ENCODE measurements around the gene APOBEC3H. TPM values are rescaled to one million over a fixed set of nuclear protein-coding genes. Genes with fewer than 3 reads are reported as not detected.

APOBEC3H gene
- total RNA-seq, 1 experiment from 2014 or later: not detected

GRCh38 chr22:39132281-39132680, 35.2 kb downstream of the APOBEC3H start:
- no peak overlapping the region for H3K27ac Mint-ChIP-seq (ENCODE audit: unreplicated experiment)
- H3K4me3 ChIP-seq (ENCODE audit: low read depth, low read length): no peak overlapping the region
- no peaks in the 10 kb centered on the region for H3K36me3 ChIP-seq (ENCODE audit: control insufficient read depth, insufficient read depth, low read length)
- no peak overlapping the region for H3K4me3 Mint-ChIP-seq (ENCODE audit: unreplicated experiment)
- TF ChIP-seq CTCF (IDR thresholded peaks at IDR 0.05; ENCODE audit: insufficient read depth in 1 of 2, low read depth in 1 of 2, low read length in 1 of 2, severe bottlenecking in 1 of 2, unreplicated experiment in 1 of 2): no peak
- DNase-seq: no peak
- no peaks in the 10 kb centered on the region for H3K36me3 Mint-ChIP-seq (ENCODE audit: insufficient read depth, unreplicated experiment)
- H3K9me3 Mint-ChIP-seq (ENCODE audit: unreplicated experiment): no peaks in the 10 kb centered on the region
- ChIA-PET CTCF (interaction anchor here (0.5 kb wide), 1 partner anchor 204 kb away, joined by 7 read pairs; no protein-coding TSS in a partner anchor), POLR2A (no interaction called here)
- H3K27me3 Mint-ChIP-seq (ENCODE audit: insufficient read depth, unreplicated experiment): no peaks in the 10 kb centered on the region
- H3K9me3 ChIP-seq: no peaks in the 10 kb centered on the region
- peaks cover 16% of the 10 kb centered on the region for H3K4me1 Mint-ChIP-seq (ENCODE audit: low read depth, unreplicated experiment)
- no TSS peak for BruUV-seq (replicated peaks)
- intact Hi-C loops (cut with micrococcal nuclease; ENCODE audit: unreplicated experiment): no loop called here
- H3K27me3 ChIP-seq (replicated peaks; ENCODE audit: control insufficient read depth, insufficient read depth, low read length): no peaks in the 10 kb centered on the region
- H3K4me1 ChIP-seq: peaks cover 21% of the 10 kb centered on the region

DNA sequence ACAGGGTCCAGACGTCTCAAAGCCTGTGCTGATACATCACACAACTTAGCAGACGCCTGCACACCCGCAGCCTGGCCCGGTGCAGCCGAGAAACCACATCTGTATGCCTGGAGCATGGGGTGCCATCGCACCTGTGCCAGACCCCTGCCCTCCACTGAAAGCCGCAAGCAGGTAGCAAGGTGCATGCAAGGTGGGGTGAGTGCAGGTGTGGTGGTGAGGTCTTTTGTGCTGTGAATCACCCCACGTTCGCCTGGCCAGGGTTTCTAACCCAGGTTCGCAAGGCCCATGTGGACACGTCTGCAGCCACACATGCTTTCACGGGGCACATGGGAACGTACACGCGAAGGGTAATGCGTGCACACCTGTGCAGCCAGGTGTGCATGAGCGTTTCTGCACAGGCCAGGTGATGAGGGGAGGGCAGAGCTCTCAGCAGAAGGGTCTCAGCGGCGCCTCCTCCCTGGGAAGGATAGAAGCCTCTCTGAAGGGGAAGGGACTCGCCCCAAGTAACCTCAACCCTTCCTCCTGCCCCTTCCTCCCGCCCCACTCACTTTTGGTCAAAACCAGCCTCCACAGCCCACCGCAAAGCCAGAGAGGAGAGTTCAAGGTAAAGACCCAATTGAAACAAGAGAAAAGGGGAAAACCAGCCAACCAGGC, 36.0 kb downstream of the APOBEC3H start:
- Histone ChIP-seq H3K4me1 (peaks cover 21% of the 10 kb centered on the region), H3K4me3 (ENCODE audit: low read depth, low read length) (no peak overlapping the region), H3K9me3 (no peaks in the 10 kb centered on the region), H3K36me3 (ENCODE audit: control insufficient read depth, insufficient read depth, low read length) (no peaks in the 10 kb centered on the region), H3K27me3 (replicated peaks; ENCODE audit: control insufficient read depth, insufficient read depth, low read length) (no peaks in the 10 kb centered on the region)
- Mint-ChIP-seq H3K4me3 (ENCODE audit: unreplicated experiment) (no peak overlapping the region), H3K27me3 (ENCODE audit: insufficient read depth, unreplicated experiment) (no peaks in the 10 kb centered on the region), H3K4me1 (ENCODE audit: low read depth, unreplicated experiment) (peaks cover 16% of the 10 kb centered on the region), H3K27ac (ENCODE audit: unreplicated experiment) (no peak overlapping the region), H3K9me3 (ENCODE audit: unreplicated experiment) (no peaks in the 10 kb centered on the region), H3K36me3 (ENCODE audit: insufficient read depth, unreplicated experiment) (no peaks in the 10 kb centered on the region)
- no peak for TF ChIP-seq CTCF (IDR thresholded peaks at IDR 0.05; ENCODE audit: insufficient read depth in 1 of 2, low read depth in 1 of 2, low read length in 1 of 2, severe bottlenecking in 1 of 2, unreplicated experiment in 1 of 2)
- no peak for DNase-seq
- POLR2A ChIA-PET: no interaction called here
- intact Hi-C loops (cut with micrococcal nuclease; ENCODE audit: unreplicated experiment): no loop called here
- CTCF ChIA-PET: no interaction called here
- no TSS peak for BruUV-seq (replicated peaks)

- no peak for TF ChIP-seq CTCF (IDR thresholded peaks at IDR 0.05; ENCODE audit: insufficient read depth in 1 of 2, low read depth in 1 of 2, low read length in 1 of 2, severe bottlenecking in 1 of 2, unreplicated experiment in 1 of 2)
- H3K27me3 ChIP-seq (replicated peaks; ENCODE audit: control insufficient read depth, insufficient read depth, low read length): no peaks in the 10 kb centered on the region
- H3K4me1 Mint-ChIP-seq (ENCODE audit: low read depth, unreplicated experiment): peaks cover 12% of the 10 kb centered on the region
- no peak for DNase-seq
- H3K9me3 ChIP-seq: no peaks in the 10 kb centered on the region
- peaks cover 19% of the 10 kb centered on the region for H3K4me1 ChIP-seq
- no peaks in the 10 kb centered on the region for H3K27me3 Mint-ChIP-seq (ENCODE audit: insufficient read depth, unreplicated experiment)
- H3K4me3 Mint-ChIP-seq (ENCODE audit: unreplicated experiment): no peak overlapping the region
- no peaks in the 10 kb centered on the region for H3K36me3 Mint-ChIP-seq (ENCODE audit: insufficient read depth, unreplicated experiment)
- H3K4me3 ChIP-seq (ENCODE audit: low read depth, low read length): no peak overlapping the region
- no peak overlapping the region for H3K27ac Mint-ChIP-seq (ENCODE audit: unreplicated experiment)
- CTCF ChIA-PET: no interaction called here
- intact Hi-C loops (cut with micrococcal nuclease; ENCODE audit: unreplicated experiment): no loop called here
- no peaks in the 10 kb centered on the region for H3K36me3 ChIP-seq (ENCODE audit: control insufficient read depth, insufficient read depth, low read length)
- no peaks in the 10 kb centered on the region for H3K9me3 Mint-ChIP-seq (ENCODE audit: unreplicated experiment)
- POLR2A ChIA-PET: no interaction called here
- no TSS peak for BruUV-seq (replicated peaks)
These were observed 36.8 kb downstream of the APOBEC3H start for GRCh38 chr22:39133871-39134270.

Measured in Caco-2 (cell line).